SK-N-MC (cell line): ENCODE data around the gene MAGI1.

ENCODE experiments used
- DNase-seq: peaks from one replicate; pipeline ENCODE4 v3.0.0-alpha.2; 2011; ENCODE audit warnings: low read depth, low spot score
- H3K27ac ChIP-seq: fragments of 200-600 bp; sonication (generic); 2 replicates; pipeline ENCODE4 v1.5.1; 2016; ENCODE audit warnings: mixed run types
- H3K36me3 ChIP-seq: fragments of 200-600 bp; sonication (generic); 2 replicates; pipeline ENCODE4 v1.6.1; 2017; ENCODE audit warnings: antibody characterized with exemption, low read length, mixed read lengths; ENCODE audit not compliant: insufficient read depth
- H3K4me3 ChIP-seq: fragments of 200-600 bp; sonication (generic); 2 replicates; pipeline ENCODE4 v1.5.1; 2016
- H3K9ac ChIP-seq: fragments of 200-600 bp; sonication (generic); 2 replicates; pipeline ENCODE4 v1.8.0; 2017; ENCODE audit warnings: mixed run types, mixed read lengths; ENCODE audit not compliant: insufficient read length
- H3K9me3 ChIP-seq: fragments of 200-600 bp; sonication (generic); 2 replicates; pipeline ENCODE4 v1.6.1; 2017; ENCODE audit warnings: low read depth, mild to moderate bottlenecking, antibody characterized with exemption, low read length, moderate library complexity, mixed read lengths
- EZH2 ChIP-seq: fragments of 200-600 bp; sonication (generic); IDR thresholded peaks from one replicate; pipeline ENCODE4 v1.6.1; 2017; ENCODE audit warnings: antibody characterized with exemption
- FOXP2 ChIP-seq: optimal IDR thresholded peaks from 2 replicates; pipeline ENCODE3; 2011; ENCODE audit warnings: mild to moderate bottlenecking, moderate library complexity; ENCODE audit not compliant: insufficient read depth; ENCODE audit errors: extremely low read length, control extremely low read depth
- POLR2AphosphoS5 ChIP-seq: IDR thresholded peaks from 2 replicates; pipeline ENCODE4 v1.6.1; 2012; ENCODE audit warnings: mild to moderate bottlenecking, low read depth, low read length, borderline replicate concordance

MAGI1 gene

DNA sequence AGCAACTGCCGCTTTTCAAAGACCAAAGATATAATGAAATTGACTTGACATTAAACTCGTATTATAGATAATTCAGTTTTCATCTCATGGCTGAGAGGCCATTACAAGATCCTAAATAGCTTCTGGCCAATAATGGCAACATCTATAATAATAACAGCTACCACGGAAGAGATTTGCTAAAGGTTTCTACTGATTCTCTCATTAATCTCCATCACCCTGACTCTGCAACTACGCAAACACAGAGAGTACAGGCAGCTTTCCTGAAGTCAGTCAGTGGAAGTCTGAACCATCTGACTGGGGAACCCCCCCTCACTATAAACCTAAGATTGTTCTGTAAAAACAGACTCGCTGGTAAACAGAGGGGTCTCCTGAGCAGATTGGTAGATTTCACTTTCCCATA, 257.1 kb downstream of the MAGI1 start:
- no peak overlapping the region for H3K27ac ChIP-seq
- H3K36me3 ChIP-seq, result no peaks in the 10 kb centered on the region
- no peak for DNase-seq
- H3K4me3 ChIP-seq, result no peak overlapping the region
- no peaks in the 10 kb centered on the region for H3K9me3 ChIP-seq
- TF ChIP-seq FOXP2, result no peak
- no peak for TF ChIP-seq EZH2
- no peak for TF ChIP-seq POLR2AphosphoS5
- no peak overlapping the region for H3K9ac ChIP-seq

DNA sequence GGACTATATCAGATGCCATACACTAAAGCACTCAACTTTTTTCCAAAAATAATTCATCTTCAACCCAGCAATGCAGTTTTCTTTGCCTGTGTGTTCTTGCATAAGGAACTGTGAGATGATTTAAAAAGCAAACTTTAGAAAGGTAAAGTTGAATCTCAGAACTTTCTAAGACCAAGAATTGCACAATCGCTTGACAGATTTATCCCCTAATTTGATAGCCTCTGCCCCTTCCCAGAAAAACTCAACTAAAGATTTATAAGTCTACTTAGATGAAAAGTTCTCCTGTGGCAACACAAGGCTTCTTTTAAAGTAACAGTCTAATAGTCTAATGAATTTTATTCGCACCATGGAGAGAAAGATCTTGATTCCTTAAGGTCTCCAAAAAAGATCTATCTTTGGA, 259.3 kb downstream of the MAGI1 start:
- Histone ChIP-seq H3K36me3 (no peaks in the 10 kb centered on the region), H3K9me3 (no peaks in the 10 kb centered on the region), H3K9ac (no peak overlapping the region), H3K4me3 (peak overlapping the region; percentile 34; the same call in 1 of the 2 replicates), H3K27ac (peak overlapping the region; percentile 74)
- no peak for DNase-seq
- TF ChIP-seq EZH2, result no peak
- TF ChIP-seq POLR2AphosphoS5, result no peak
- TF ChIP-seq FOXP2, result no peak

- Histone ChIP-seq H3K9ac (no peak overlapping the region), H3K4me3 (peak overlapping the region; percentile 34; the same call in 1 of the 2 replicates), H3K27ac (peak overlapping the region; percentile 74), H3K36me3 (no peaks in the 10 kb centered on the region), H3K9me3 (no peaks in the 10 kb centered on the region)
- DNase-seq, result no peak
- TF ChIP-seq EZH2 (no peak), POLR2AphosphoS5 (no peak), FOXP2 (no peak)
These were observed 259.8 kb downstream of the MAGI1 start for GRCh38 chr3:65778968-65779367.

GRCh38 chr3:65777050-65777449, 261.7 kb downstream of the MAGI1 start:
- no peaks in the 10 kb centered on the region for H3K9me3 ChIP-seq
- no peaks in the 10 kb centered on the region for H3K36me3 ChIP-seq
- no peak for DNase-seq
- no peak overlapping the region for H3K9ac ChIP-seq
- TF ChIP-seq FOXP2 (no peak), POLR2AphosphoS5 (no peak)
- H3K4me3 ChIP-seq, result peak overlapping the region; percentile 38
- peak overlapping the region; percentile 86 for H3K27ac ChIP-seq

- no peak for TF ChIP-seq POLR2AphosphoS5
- no peak for TF ChIP-seq FOXP2
- peak overlapping the region; percentile 38 for H3K4me3 ChIP-seq
- DNase-seq, result peak; percentile 63
- H3K9ac ChIP-seq, result no peak overlapping the region
- H3K27ac ChIP-seq, result peak overlapping the region; percentile 86
- no peaks in the 10 kb centered on the region for H3K9me3 ChIP-seq
- no peaks in the 10 kb centered on the region for H3K36me3 ChIP-seq
These were observed 262.2 kb downstream of the MAGI1 start for GRCh38 chr3:65776494-65776893.

- no peak overlapping the region for H3K9ac ChIP-seq
- no peak for DNase-seq
- peak overlapping the region; percentile 86 for H3K27ac ChIP-seq
- peak overlapping the region; percentile 38 for H3K4me3 ChIP-seq
- no peaks in the 10 kb centered on the region for H3K36me3 ChIP-seq
- TF ChIP-seq POLR2AphosphoS5 (no peak), FOXP2 (no peak), EZH2 (no peak)
- no peaks in the 10 kb centered on the region for H3K9me3 ChIP-seq
These were observed 262.6 kb downstream of the MAGI1 start for GRCh38 chr3:65776081-65776480.

DNA sequence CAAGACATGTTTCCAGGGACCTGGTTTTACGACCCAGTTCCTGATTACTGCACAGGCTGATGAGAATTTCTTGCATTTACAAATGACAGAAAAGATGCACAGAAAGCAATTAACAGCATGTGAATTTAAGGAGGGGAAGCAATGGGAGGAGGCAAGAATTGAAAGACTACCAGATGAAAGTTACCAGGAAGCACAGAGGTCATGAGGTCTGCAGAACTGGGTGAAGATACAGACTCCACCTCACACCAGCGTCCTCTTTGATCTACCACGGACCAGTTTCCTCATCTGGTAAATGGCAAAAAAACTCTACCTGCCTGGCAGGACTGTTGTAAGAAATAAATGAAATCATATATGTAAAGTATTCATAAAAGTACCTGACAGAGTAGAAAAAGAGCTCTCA, 266.0 kb downstream of the MAGI1 start:
- DNase-seq, result no peak
- no peaks in the 10 kb centered on the region for H3K9me3 ChIP-seq
- no peak for TF ChIP-seq FOXP2
- no peak for TF ChIP-seq POLR2AphosphoS5
- no peak for TF ChIP-seq EZH2
- no peak overlapping the region for H3K27ac ChIP-seq
- no peak overlapping the region for H3K9ac ChIP-seq
- no peaks in the 10 kb centered on the region for H3K36me3 ChIP-seq
- H3K4me3 ChIP-seq, result no peak overlapping the region

GRCh38 chr3:65767551-65767950, 271.2 kb downstream of the MAGI1 start:
- no peak overlapping the region for H3K9ac ChIP-seq
- TF ChIP-seq FOXP2 (no peak), EZH2 (no peak), POLR2AphosphoS5 (no peak)
- no peak overlapping the region for H3K27ac ChIP-seq

DNA sequence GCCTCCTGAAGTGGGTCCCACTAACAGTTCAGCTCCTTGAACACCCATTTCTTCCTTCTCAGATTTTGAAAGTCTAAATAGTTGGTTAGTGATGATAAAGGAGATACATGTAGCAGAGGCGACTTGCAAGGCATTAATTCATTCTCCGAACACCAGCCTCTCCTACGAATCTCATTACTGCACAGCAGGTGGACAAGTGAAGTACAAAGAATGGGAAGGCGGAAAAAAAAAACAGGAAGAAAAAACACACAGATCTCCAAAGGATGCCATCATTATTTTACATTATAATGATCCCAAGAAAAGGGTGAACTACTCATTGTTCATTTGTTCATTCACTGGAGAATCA, 276.5 kb downstream of the MAGI1 start:
- H3K9ac ChIP-seq, result no peak overlapping the region

More at GRCh38 chr3:65767551-65767950, 271.2 kb downstream of the MAGI1 start:
- Histone ChIP-seq H3K9me3 (no peaks in the 10 kb centered on the region), H3K4me3 (no peak overlapping the region), H3K36me3 (no peaks in the 10 kb centered on the region)
- DNase-seq, result no peak

More for the DNA sequence above, 276.5 kb downstream of the MAGI1 start:
- no peak for DNase-seq
- no peaks in the 10 kb centered on the region for H3K9me3 ChIP-seq
- H3K4me3 ChIP-seq, result no peak overlapping the region
- H3K36me3 ChIP-seq, result no peaks in the 10 kb centered on the region
- TF ChIP-seq POLR2AphosphoS5, result no peak
- no peak for TF ChIP-seq FOXP2
- no peak for TF ChIP-seq EZH2
- no peak overlapping the region for H3K27ac ChIP-seq
